ENCODE results near the gene STK11IP.

Gene STK11IP

GRCh38 chr2:219581346-219581745, 16.3 kb upstream of the STK11IP start:
- TF ChIP-seq TAF1 (IDR thresholded peaks at IDR 0.05; ENCODE audit: borderline replicate concordance, insufficient read depth, low read length) (no peak), POLR2AphosphoS5 (IDR thresholded peaks at IDR 0.05; ENCODE audit: low read depth, low read length) (no peak), REST (IDR thresholded peaks at IDR 0.05; ENCODE audit: insufficient read depth in 1 of 2, low read depth in 2 of 2, low read length in 2 of 2) (no peak), FOXP2 (optimal IDR thresholded peaks at IDR 0.05; ENCODE audit: borderline replicate concordance, extremely low read depth, extremely low read length, insufficient read depth) (no peak), SIN3A (IDR thresholded peaks at IDR 0.05; ENCODE audit: borderline replicate concordance, insufficient read depth, low read length) (no peak)

- no peak for TF ChIP-seq TAF1 (IDR thresholded peaks at IDR 0.05; ENCODE audit: borderline replicate concordance, insufficient read depth, low read length)
- TF ChIP-seq POLR2AphosphoS5 (IDR thresholded peaks at IDR 0.05; ENCODE audit: low read depth, low read length) = no peak
- no peak for TF ChIP-seq FOXP2 (optimal IDR thresholded peaks at IDR 0.05; ENCODE audit: borderline replicate concordance, extremely low read depth, extremely low read length, insufficient read depth)
- no peak for TF ChIP-seq SIN3A (IDR thresholded peaks at IDR 0.05; ENCODE audit: borderline replicate concordance, insufficient read depth, low read length)
- no peak for TF ChIP-seq REST (IDR thresholded peaks at IDR 0.05; ENCODE audit: insufficient read depth in 1 of 2, low read depth in 2 of 2, low read length in 2 of 2)
Observed at GRCh38 chr2:219591091-219591490, 6.6 kb upstream of the STK11IP start.

GRCh38 chr2:219592736-219593135, 4.9 kb upstream of the STK11IP start:
- TF ChIP-seq POLR2AphosphoS5 (IDR thresholded peaks at IDR 0.05; ENCODE audit: low read depth, low read length) = no peak
- no peak for TF ChIP-seq SIN3A (IDR thresholded peaks at IDR 0.05; ENCODE audit: borderline replicate concordance, insufficient read depth, low read length)
- no peak for TF ChIP-seq TAF1 (IDR thresholded peaks at IDR 0.05; ENCODE audit: borderline replicate concordance, insufficient read depth, low read length)
- TF ChIP-seq FOXP2 (optimal IDR thresholded peaks at IDR 0.05; ENCODE audit: borderline replicate concordance, extremely low read depth, extremely low read length, insufficient read depth) = no peak
- TF ChIP-seq REST (IDR thresholded peaks at IDR 0.05; ENCODE audit: insufficient read depth in 1 of 2, low read depth in 2 of 2, low read length in 2 of 2) = no peak

- TF ChIP-seq POLR2AphosphoS5 (IDR thresholded peaks at IDR 0.05; ENCODE audit: low read depth, low read length) (no peak), TAF1 (IDR thresholded peaks at IDR 0.05; ENCODE audit: borderline replicate concordance, insufficient read depth, low read length) (no peak), REST (IDR thresholded peaks at IDR 0.05; ENCODE audit: insufficient read depth in 1 of 2, low read depth in 2 of 2, low read length in 2 of 2) (no peak), SIN3A (IDR thresholded peaks at IDR 0.05; ENCODE audit: borderline replicate concordance, insufficient read depth, low read length) (no peak), FOXP2 (optimal IDR thresholded peaks at IDR 0.05; ENCODE audit: borderline replicate concordance, extremely low read depth, extremely low read length, insufficient read depth) (no peak)
Observed at GRCh38 chr2:219593154-219593553, 4.5 kb upstream of the STK11IP start.

- TF ChIP-seq SIN3A (IDR thresholded peaks at IDR 0.05; ENCODE audit: borderline replicate concordance, insufficient read depth, low read length) = no peak
- TF ChIP-seq TAF1 (IDR thresholded peaks at IDR 0.05; ENCODE audit: borderline replicate concordance, insufficient read depth, low read length) = no peak
- TF ChIP-seq POLR2AphosphoS5 (IDR thresholded peaks at IDR 0.05; ENCODE audit: low read depth, low read length) = no peak
- TF ChIP-seq FOXP2 (optimal IDR thresholded peaks at IDR 0.05; ENCODE audit: borderline replicate concordance, extremely low read depth, extremely low read length, insufficient read depth) = no peak
- no peak for TF ChIP-seq REST (IDR thresholded peaks at IDR 0.05; ENCODE audit: insufficient read depth in 1 of 2, low read depth in 2 of 2, low read length in 2 of 2)
Observed at GRCh38 chr2:219595256-219595655, 2.4 kb upstream of the STK11IP start.

All from PFSK-1 (cell line).